ENCODE results near the gene CYB561A3. TPM values are rescaled to one million over a fixed set of nuclear protein-coding genes. Genes with fewer than 3 reads are reported as not detected.

Gene CYB561A3
- total and polyA plus RNA-seq, 2 experiments from 2014 or later = 31.5 to 37.2 TPM

GRCh38 chr11:61377461-61378160 is 15.9 kb upstream of the CYB561A3 start:
- Histone ChIP-seq H3K36me3 (replicated peaks; ENCODE audit: insufficient read depth, low read depth) (no peaks in the 10 kb centered on the region), H4K20me1 (ENCODE audit: insufficient read depth, poor library complexity, severe bottlenecking) (no peaks in the 10 kb centered on the region), H3K9me3 (ENCODE audit: low read depth) (no peaks in the 10 kb centered on the region), H3K9me2 (replicated peaks; ENCODE audit: insufficient read depth) (no peaks in the 10 kb centered on the region), H3K4me2 (no peak overlapping the region), H3K27me3 (no peaks in the 10 kb centered on the region), H2AFZ (no peak overlapping the region), H3K4me3 (no peak overlapping the region), H3K27ac (peak overlapping the region; percentile 60), H3K79me2 (no peaks in the 10 kb centered on the region), H3K4me1 (ENCODE audit: insufficient read depth) (peaks cover 4% of the 10 kb centered on the region)
- TF ChIP-seq CTCF (IDR thresholded peaks at IDR 0.05; ENCODE audit: poor library complexity) = no peak
- TF ChIP-seq EZH2 (IDR thresholded peaks at IDR 0.05; ENCODE audit: borderline replicate concordance) = no peak
- TF ChIP-seq EZH2phosphoT487 (IDR thresholded peaks at IDR 0.05; ENCODE audit: low read depth, severe bottlenecking, unreplicated experiment) = no peak
- 95% methylated on average over 6 of the region's 6 CpGs for WGBS (ENCODE audit: low lambda C conversion rate, missing lambda C conversion rate)
- no peak for DNase-seq (ENCODE audit: low spot score)

GRCh38 chr11:61375761-61376108 is 14.1 kb upstream of the CYB561A3 start:
- TF ChIP-seq EZH2phosphoT487 (IDR thresholded peaks at IDR 0.05; ENCODE audit: low read depth, severe bottlenecking, unreplicated experiment) (no peak), EZH2 (IDR thresholded peaks at IDR 0.05; ENCODE audit: borderline replicate concordance) (no peak), CTCF (IDR thresholded peaks at IDR 0.05; ENCODE audit: poor library complexity) (no peak)
- Histone ChIP-seq H2AFZ (no peak overlapping the region), H3K27me3 (no peaks in the 10 kb centered on the region), H3K27ac (no peak overlapping the region), H3K4me2 (no peak overlapping the region), H3K9me3 (ENCODE audit: low read depth) (no peaks in the 10 kb centered on the region), H4K20me1 (ENCODE audit: insufficient read depth, poor library complexity, severe bottlenecking) (no peaks in the 10 kb centered on the region), H3K9me2 (replicated peaks; ENCODE audit: insufficient read depth) (no peaks in the 10 kb centered on the region), H3K4me1 (ENCODE audit: insufficient read depth) (peaks cover 4% of the 10 kb centered on the region), H3K4me3 (no peak overlapping the region), H3K36me3 (replicated peaks; ENCODE audit: insufficient read depth, low read depth) (no peaks in the 10 kb centered on the region), H3K79me2 (no peaks in the 10 kb centered on the region)
- 92% methylated on average over 6 of the region's 6 CpGs for WGBS (ENCODE audit: low lambda C conversion rate, missing lambda C conversion rate)
- DNase-seq (ENCODE audit: low spot score) = no peak

GRCh38 chr11:61372659-61373420 is 11.2 kb upstream of the CYB561A3 start:
- TF ChIP-seq CTCF (IDR thresholded peaks at IDR 0.05; ENCODE audit: poor library complexity) (no peak), EZH2phosphoT487 (IDR thresholded peaks at IDR 0.05; ENCODE audit: low read depth, severe bottlenecking, unreplicated experiment) (no peak), EZH2 (IDR thresholded peaks at IDR 0.05; ENCODE audit: borderline replicate concordance) (no peak)
- Histone ChIP-seq H4K20me1 (ENCODE audit: insufficient read depth, poor library complexity, severe bottlenecking) (no peaks in the 10 kb centered on the region), H3K27ac (no peak overlapping the region), H3K4me3 (no peak overlapping the region), H3K9me3 (ENCODE audit: low read depth) (no peaks in the 10 kb centered on the region), H3K9me2 (replicated peaks; ENCODE audit: insufficient read depth) (no peaks in the 10 kb centered on the region), H3K79me2 (no peaks in the 10 kb centered on the region), H3K4me2 (no peak overlapping the region), H3K4me1 (ENCODE audit: insufficient read depth) (no peaks in the 10 kb centered on the region), H3K36me3 (replicated peaks; ENCODE audit: insufficient read depth, low read depth) (no peaks in the 10 kb centered on the region), H3K27me3 (no peaks in the 10 kb centered on the region), H2AFZ (no peak overlapping the region)
- no peak for DNase-seq (ENCODE audit: low spot score)
- 92% methylated on average over 8 of the region's 8 CpGs for WGBS (ENCODE audit: low lambda C conversion rate, missing lambda C conversion rate)
